Measurements from ENCODE around the gene CAPN15. TPM values are rescaled to one million over a fixed set of nuclear protein-coding genes. Genes with fewer than 3 reads are reported as not detected.

CAPN15 gene
- total RNA-seq, 4 donors from 2014 or later = 24.9 to 44.7 (median 43.3) TPM

GRCh38 chr16:534856-535445 is 7.4 kb downstream of the CAPN15 start:
- H3K27ac ChIP-seq (replicated peaks in 1 of 4) = no peak overlapping the region
- H3K4me1 ChIP-seq = peaks cover 12 to 37% (median 28%) of the 10 kb centered on the region in 4 donors
- H3K27me3 ChIP-seq = no peaks in the 10 kb centered on the region
- no peak for TF ChIP-seq POLR2A (IDR thresholded peaks at IDR 0.05; ENCODE audit: low read depth)
- DNase-seq (ENCODE audit: extremely low spot score) = no peak
- H3K9me3 ChIP-seq = no peaks in the 10 kb centered on the region
- WGBS = 94% methylated on average over 11 of the region's 27 CpGs
- H3K36me3 ChIP-seq = peaks cover 0 to 62% (median 41%) of the 10 kb centered on the region in 4 donors
- intact Hi-C loops (cut with DNase I) = no loop called here
- H3K4me3 ChIP-seq = no peak overlapping the region

GRCh38 chr16:535446-536405 is 8.2 kb downstream of the CAPN15 start:
- Histone ChIP-seq H3K27me3 (no peaks in the 10 kb centered on the region), H3K4me1 (peaks cover 5 to 29% (median 22%) of the 10 kb centered on the region in 4 donors), H3K27ac (replicated peaks in 1 of 4) (no peak overlapping the region), H3K4me3 (no peak overlapping the region), H3K36me3 (peaks cover 0 to 66% (median 46%) of the 10 kb centered on the region in 4 donors), H3K9me3 (no peaks in the 10 kb centered on the region)
- WGBS = 85% methylated on average over 25 of the region's 39 CpGs
- TF ChIP-seq CTCF (IDR thresholded peaks at IDR 0.05) (no peak), POLR2A (IDR thresholded peaks at IDR 0.05; ENCODE audit: low read depth) (no peak), POLR2AphosphoS5 (IDR thresholded peaks at IDR 0.05) (no peak), EP300 (IDR thresholded peaks at IDR 0.05) (no peak)
- intact Hi-C loops (cut with DNase I) = no loop called here
- no peak for DNase-seq (ENCODE audit: extremely low spot score)

- TF ChIP-seq CTCF (IDR thresholded peaks at IDR 0.05) (no peak), POLR2AphosphoS5 (IDR thresholded peaks at IDR 0.05) (no peak), POLR2A (IDR thresholded peaks at IDR 0.05; ENCODE audit: low read depth) (no peak), EP300 (IDR thresholded peaks at IDR 0.05) (no peak)
- Histone ChIP-seq H3K4me3 (no peak overlapping the region), H3K27ac (replicated peaks in 1 of 4) (no peak overlapping the region), H3K27me3 (no peaks in the 10 kb centered on the region), H3K9me3 (no peaks in the 10 kb centered on the region), H3K4me1 (peaks cover 0 to 28% (median 17%) of the 10 kb centered on the region in 4 donors), H3K36me3 (peaks cover 0 to 75% (median 51%) of the 10 kb centered on the region in 4 donors)
- 97% methylated on average over 7 of the region's 17 CpGs for WGBS
- no peak for DNase-seq (ENCODE audit: extremely low spot score)
- intact Hi-C loops (cut with DNase I) = no loop called here
These were observed 9.2 kb downstream of the CAPN15 start for GRCh38 chr16:536746-537145.

GRCh38 chr16:537415-538335 is 10.2 kb downstream of the CAPN15 start:
- intact Hi-C loops (cut with DNase I) = no loop called here

More at GRCh38 chr16:537415-538335, 10.2 kb downstream of the CAPN15 start:
- DNase-seq (ENCODE audit: extremely low spot score) = no peak
- Histone ChIP-seq H3K27ac (replicated peaks in 1 of 4) (no peak overlapping the region), H3K36me3 (peaks cover 0 to 80% (median 54%) of the 10 kb centered on the region in 4 donors), H3K4me3 (no peak overlapping the region), H3K4me1 (peaks cover 0 to 28% (median 15%) of the 10 kb centered on the region in 4 donors), H3K9me3 (no peaks in the 10 kb centered on the region), H3K27me3 (no peaks in the 10 kb centered on the region)
- WGBS = 94% methylated on average over 28 of the region's 60 CpGs
- TF ChIP-seq EP300 (IDR thresholded peaks at IDR 0.05) = no peak
- no peak for TF ChIP-seq CTCF (IDR thresholded peaks at IDR 0.05)
- no peak for TF ChIP-seq POLR2A (IDR thresholded peaks at IDR 0.05; ENCODE audit: low read depth)
- TF ChIP-seq POLR2AphosphoS5 (IDR thresholded peaks at IDR 0.05) = no peak

Data from esophagus muscularis mucosa (tissue), 4 donors.